GM19351 (cell line): ENCODE data around the gene MRPL22.
"Not testable (repeated sequence)": the region's sequence is repeated elsewhere in the genome, so short reads cannot be mapped to it uniquely, and the experiment has no call there.

Source experiments
- ATAC-seq: cut with Tn5 transposase; IDR thresholded peaks from one replicate; pipeline ENCODE4 v1.9.1; 2021; ENCODE audit warnings: mild to moderate bottlenecking, moderate library complexity; ENCODE audit not compliant: unreplicated experiment

The MRPL22 gene

DNA sequence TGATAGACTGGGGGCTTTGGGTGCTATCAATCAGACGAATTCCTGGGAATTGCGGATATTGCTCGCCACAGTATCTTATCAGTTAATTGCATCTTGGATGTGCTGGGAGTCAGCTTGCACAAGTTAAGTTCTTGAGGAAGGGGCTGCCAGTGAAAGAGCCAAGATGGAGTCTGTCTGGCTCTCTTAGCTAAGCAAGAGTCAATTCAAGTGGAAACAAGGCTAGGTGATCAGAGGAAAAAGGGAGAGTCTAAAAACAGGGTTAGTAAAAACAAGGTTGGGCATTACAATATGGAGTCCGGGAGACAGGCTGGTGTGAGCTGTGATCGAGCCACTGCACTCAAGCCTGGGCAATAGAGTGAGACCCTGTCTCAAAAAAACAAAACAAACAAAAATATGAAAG is 1.5 kb upstream of the MRPL22 start:
- ATAC-seq = not testable (repeated sequence)

DNA sequence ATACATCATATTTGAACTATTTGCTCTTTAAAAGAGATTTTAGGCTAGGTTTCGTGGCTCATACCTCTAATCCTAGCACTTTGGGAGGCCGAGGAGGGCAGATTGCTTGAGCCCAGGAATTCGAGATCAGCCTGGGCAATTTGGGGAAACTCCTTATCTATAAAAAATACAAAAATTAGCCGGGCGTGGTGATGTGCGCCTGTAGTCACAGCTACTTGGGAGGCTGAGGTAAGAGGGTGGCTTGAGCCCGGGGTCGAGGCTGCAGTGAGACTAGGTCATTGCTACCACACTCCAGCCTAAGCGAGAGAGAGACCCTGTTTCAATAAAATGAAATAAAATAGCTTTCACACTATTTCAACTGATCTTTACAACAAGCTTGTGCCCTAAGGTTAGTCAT is 500 bp upstream of the MRPL22 start:
- ATAC-seq = no peak

GRCh38 chr5:154943527-154943926 is 2.7 kb downstream of the MRPL22 start:
- ATAC-seq = no peak

- no peak for ATAC-seq
Observed at GRCh38 chr5:154944716-154945115, 3.8 kb downstream of the MRPL22 start.

GRCh38 chr5:154945695-154946301 is 4.9 kb downstream of the MRPL22 start:
- ATAC-seq = no peak

GRCh38 chr5:154947778-154948177 is 6.9 kb downstream of the MRPL22 start:
- no peak for ATAC-seq

- ATAC-seq = no peak
Observed at GRCh38 chr5:154948313-154948712, 7.4 kb downstream of the MRPL22 start.

GRCh38 chr5:154949781-154950180 is 8.9 kb downstream of the MRPL22 start:
- no peak for ATAC-seq

GRCh38 chr5:154956712-154957111 is 15.8 kb downstream of the MRPL22 start:
- no peak for ATAC-seq

DNA sequence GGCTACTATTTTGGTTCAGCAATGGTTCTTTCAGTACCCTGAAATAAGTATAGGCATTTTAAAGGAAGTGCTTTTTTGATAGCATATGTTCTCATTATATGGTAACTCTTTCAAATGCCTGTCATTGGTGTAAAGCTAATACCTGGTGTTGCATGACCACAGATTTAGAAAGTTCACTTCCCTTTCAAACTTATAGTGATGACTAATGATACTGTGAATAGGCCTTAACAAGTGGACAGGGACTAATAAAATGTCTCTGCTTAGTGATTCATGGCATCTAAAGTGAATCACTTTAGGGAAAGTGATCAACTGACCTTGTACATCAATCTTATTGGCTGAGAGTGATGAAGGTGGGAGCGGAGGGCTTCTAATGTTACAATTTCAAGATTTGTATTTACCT is 21.6 kb downstream of the MRPL22 start:
- ATAC-seq = peak; percentile 98

DNA sequence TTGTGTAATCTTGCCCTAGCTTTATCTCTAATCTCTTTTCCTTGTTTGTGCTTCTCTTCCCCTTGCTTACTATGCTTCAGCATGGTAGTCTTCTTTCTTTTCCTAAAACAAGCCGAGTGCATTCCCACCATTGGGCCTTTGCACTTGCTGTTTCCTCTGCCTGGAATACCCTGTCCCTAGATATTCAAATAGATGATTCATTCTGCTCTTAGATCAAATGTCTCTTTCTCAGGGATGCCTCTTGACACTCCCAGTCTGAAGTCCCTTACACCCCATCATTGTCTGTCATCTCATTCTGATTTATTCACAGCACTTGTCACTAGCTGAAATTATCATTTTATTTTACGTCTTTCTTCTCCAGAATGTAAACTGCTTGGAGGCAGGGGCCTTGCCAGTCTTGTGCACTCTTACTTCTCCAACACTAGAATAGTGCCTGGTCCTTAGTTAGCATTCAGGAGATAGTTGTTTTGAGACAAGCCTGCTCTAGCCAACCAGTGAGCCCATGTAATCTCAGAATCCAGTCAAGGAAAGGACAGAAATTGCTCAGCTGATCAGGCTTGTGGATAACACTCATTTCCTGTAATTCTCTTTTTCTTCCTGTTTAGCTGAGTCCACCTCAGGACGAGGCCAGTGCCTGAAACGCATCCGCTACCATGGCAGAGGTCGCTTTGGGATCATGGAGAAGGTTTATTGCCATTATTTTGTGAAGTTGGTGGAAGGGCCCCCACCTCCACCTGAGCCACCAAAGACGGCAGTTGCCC is 25.4 kb downstream of the MRPL22 start:
- ATAC-seq = no peak

DNA sequence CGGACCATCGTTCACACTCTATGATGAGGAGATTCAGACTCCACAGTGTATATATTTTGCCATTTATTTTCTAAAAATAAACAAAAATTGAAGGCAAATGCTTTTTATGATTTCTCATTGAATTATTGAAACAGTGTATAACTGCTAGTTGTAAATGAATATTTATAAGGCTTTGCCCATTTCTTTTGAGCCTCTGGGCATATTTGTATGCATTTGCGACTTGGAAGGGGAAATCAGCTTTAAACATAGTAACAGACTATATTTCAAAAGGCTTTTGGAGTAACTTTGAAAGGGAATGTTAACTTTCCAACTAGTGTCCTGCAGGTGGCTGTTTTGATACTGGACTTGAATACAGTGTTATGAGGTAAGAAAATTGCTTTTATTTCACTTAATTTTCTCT is 26.0 kb downstream of the MRPL22 start:
- ATAC-seq = no peak

GRCh38 chr5:154967421-154968024 is 26.6 kb downstream of the MRPL22 start:
- peak; percentile 54 for ATAC-seq

DNA sequence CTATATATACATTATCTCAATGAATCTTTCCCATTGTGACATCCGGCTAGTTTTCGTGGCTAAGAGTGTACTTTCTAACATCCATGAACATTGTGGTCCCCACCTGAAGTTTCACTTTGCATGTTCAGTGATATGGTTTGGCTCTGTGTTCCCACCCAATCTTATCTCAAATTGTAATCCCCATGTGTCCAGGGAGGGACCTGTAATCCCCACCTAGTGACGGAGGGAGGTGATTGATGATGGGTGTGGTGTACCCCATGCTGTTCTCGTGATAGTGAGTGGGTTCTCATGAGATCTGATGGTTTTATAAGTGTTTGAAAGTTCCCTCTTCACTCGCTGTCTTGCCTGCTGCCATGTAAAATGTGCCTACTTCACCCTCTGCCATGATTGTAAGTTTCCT is 28.1 kb downstream of the MRPL22 start:
- ATAC-seq = no peak

DNA sequence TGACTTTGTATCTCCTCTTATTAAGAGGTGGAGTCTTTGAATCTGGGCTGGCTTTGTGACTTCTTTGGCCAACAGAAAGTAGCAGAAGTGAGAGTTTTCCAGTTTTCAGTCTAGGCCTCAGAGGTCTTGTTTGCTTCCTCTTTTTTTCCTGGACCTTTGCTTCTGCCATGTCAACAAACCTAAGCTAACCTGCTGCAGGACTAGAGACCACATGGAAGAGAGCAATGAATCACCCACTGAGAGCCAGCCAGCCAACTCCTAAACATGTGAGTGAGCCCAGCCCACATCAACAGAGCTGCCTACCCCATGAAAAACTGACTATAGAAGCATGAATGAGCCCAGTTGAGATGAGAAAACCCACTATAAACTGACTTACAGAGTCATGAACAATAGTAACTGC is 29.9 kb downstream of the MRPL22 start:
- ATAC-seq = no peak

- no peak for ATAC-seq
Observed at GRCh38 chr5:154971501-154971900, 30.6 kb downstream of the MRPL22 start.

- ATAC-seq = peak; percentile 47
Observed at GRCh38 chr5:154972476-154973080, 31.7 kb downstream of the MRPL22 start.

- not testable (repeated sequence) for ATAC-seq
Observed at GRCh38 chr5:154976082-154976481, 35.2 kb downstream of the MRPL22 start.

- no peak for ATAC-seq
Observed at GRCh38 chr5:154977409-154977808, 36.5 kb downstream of the MRPL22 start.

DNA sequence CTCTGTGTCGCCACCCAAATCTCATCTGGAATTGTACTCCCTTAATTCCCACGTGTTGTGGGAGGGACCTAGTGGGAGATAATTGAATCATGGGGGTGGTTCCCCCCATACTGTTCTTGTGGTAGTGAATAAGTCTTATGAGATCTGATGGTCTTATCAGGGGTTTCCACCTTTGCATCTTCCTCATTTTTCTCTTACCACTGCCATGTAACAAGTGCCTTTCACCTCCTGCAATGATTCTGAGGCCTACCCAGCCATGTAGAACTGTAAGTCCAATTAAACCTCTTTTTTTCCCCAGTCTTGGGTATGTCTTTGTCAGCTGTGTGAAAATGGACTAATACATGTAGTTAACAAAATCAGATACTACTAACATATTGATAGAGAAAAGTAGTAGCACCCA is 37.4 kb downstream of the MRPL22 start:
- not testable (repeated sequence) for ATAC-seq

DNA sequence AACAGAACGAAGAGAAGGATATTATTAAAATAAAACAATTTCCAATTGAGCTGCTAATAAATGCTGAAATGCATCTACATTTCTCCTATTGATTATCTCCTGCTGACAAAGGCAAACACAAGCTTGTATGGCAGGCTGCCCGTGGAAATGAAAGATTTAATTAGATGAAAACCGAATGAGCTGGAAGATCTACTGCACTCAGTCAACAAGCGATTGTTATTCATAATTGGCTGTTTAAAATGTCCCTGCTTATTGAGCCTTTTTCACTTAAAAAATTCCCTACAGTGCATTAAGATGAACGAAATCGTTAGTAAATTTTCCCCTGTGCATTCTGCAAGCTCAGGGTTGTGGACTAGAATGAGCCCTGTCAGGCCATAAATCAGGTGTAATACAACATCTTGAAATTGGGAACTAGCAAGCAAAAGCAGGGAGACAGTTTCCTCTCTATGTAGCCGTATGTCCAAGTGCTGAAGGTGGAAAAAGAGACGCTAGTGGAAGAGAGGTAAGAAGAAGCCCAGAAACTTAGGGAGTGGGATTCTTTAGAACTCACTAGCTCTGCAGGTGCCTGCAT is 44.2 kb downstream of the MRPL22 start:
- no peak for ATAC-seq
